H1 (cell line): ENCODE data around the gene NEURL1B. TPM values are rescaled to one million over a fixed set of nuclear protein-coding genes. Genes with fewer than 3 reads are reported as not detected.

Experiments
- CTCF ChIA-PET: fragments of 300-600 bp; sonication (Branson Sonifier 250); formaldehyde crosslinking; loops from one replicate; lab custom pipeline; 2021; ENCODE audit not compliant: partially characterized antibody; lab: Charles Lee
- POLR2A ChIA-PET: fragments of 300-600 bp; sonication (Branson Sonifier 250); formaldehyde crosslinking; loops from one replicate; lab custom pipeline; 2021; ENCODE audit warnings: inconsistent platforms; ENCODE audit not compliant: partially characterized antibody; lab: Charles Lee
- DNase-seq, 2 experiments: peaks; one replicate each; pipeline versions ENCODE4 v3.0.0 to v3.0.0-alpha.2; 2010 to 2022; ENCODE audit warnings: low spot score in 2 of 2, low read depth in 1 of 2, mixed read lengths in 1 of 2
- FAIRE-seq: peaks from 2 replicates; lab custom pipeline; 2011; peaks lifted over from hg19 to GRCh38; lab: Jason Lieb, UNC
- H2AFZ ChIP-seq: 2 replicates; pipeline ENCODE4 v1.8.1; 2012; ENCODE audit warnings: low read length, inconsistent platforms
- H2AK5ac ChIP-seq: 2 replicates; pipeline ENCODE4 v1.6.1; 2013; ENCODE audit warnings: low read depth, low read length
- H2BK120ac ChIP-seq: replicated peaks from 2 replicates; pipeline ENCODE3; 2013; ENCODE audit warnings: low read depth, low read length, inconsistent platforms
- H2BK12ac ChIP-seq: 2 replicates; pipeline ENCODE4 v1.6.1; 2013; ENCODE audit warnings: low read depth, low read length
- H2BK15ac ChIP-seq: 2 replicates; pipeline ENCODE4 v1.6.1; 2013; ENCODE audit warnings: low read length
- H2BK20ac ChIP-seq: 2 replicates; pipeline ENCODE4 v1.6.1; 2013; ENCODE audit warnings: low read length
- H2BK5ac ChIP-seq: 2 replicates; pipeline ENCODE4 v1.6.1; 2013; ENCODE audit warnings: low read depth, low read length
- H3K14ac ChIP-seq: 2 replicates; pipeline ENCODE4 v1.6.1; 2013; ENCODE audit warnings: inconsistent platforms; ENCODE audit not compliant: insufficient read length
- H3K18ac ChIP-seq: 2 replicates; pipeline ENCODE4 v1.6.1; 2013; ENCODE audit warnings: low read length; ENCODE audit errors: extremely low read depth
- H3K23ac ChIP-seq: 2 replicates; pipeline ENCODE4 v1.6.1; 2013; ENCODE audit warnings: inconsistent platforms; ENCODE audit not compliant: insufficient read length
- H3K23me2 ChIP-seq: 2 replicates; pipeline ENCODE4 v1.6.1; 2013; ENCODE audit warnings: low read depth, low read length
- H3K27ac ChIP-seq: 2 replicates; pipeline ENCODE4 v1.6.1; 2011; ENCODE audit warnings: low read depth, low read length, inconsistent platforms
- H3K27me3 ChIP-seq, 4 experiments: replicated peaks in 1 of 4; 1 replicate in 1 of 4; 2 replicates in 3 of 4; pipeline versions ENCODE4 v1.6.1 to v1.8.1; 2011 to 2013; ENCODE audit warnings: low read length in 3 of 4, mild to moderate bottlenecking in 3 of 4, inconsistent platforms in 2 of 4, mixed read lengths in 2 of 4, moderate library complexity in 1 of 4; ENCODE audit not compliant: control insufficient read depth in 3 of 4, insufficient read depth in 3 of 4; ENCODE audit errors: extremely low read depth in 1 of 4
- H3K36me3 ChIP-seq, 4 experiments: 2 replicates each; pipeline versions ENCODE4 v1.6.1 to v1.8.1; 2011 to 2013; ENCODE audit warnings: mild to moderate bottlenecking in 4 of 4, low read length in 3 of 4, moderate library complexity in 2 of 4, control low read depth in 1 of 4, inconsistent platforms in 1 of 4; ENCODE audit not compliant: insufficient read depth in 4 of 4, control insufficient read depth in 2 of 4
- H3K4ac ChIP-seq: replicated peaks from 2 replicates; pipeline ENCODE3; 2013; ENCODE audit warnings: low read length, low read depth, mixed read lengths, inconsistent platforms; ENCODE audit not compliant: insufficient read length
- H3K4me1 ChIP-seq, 4 experiments: replicated peaks in 1 of 4; 1 replicate in 1 of 4; 2 replicates in 3 of 4; pipeline versions ENCODE4 v1.6.1 to v1.8.1; 2011 to 2013; ENCODE audit warnings: low read length in 3 of 4, inconsistent platforms in 2 of 4, mixed read lengths in 1 of 4; ENCODE audit not compliant: insufficient read depth in 4 of 4, control insufficient read depth in 3 of 4
- H3K4me2 ChIP-seq, 2 experiments: 2 replicates each; pipeline versions ENCODE4 v1.6.1 to v1.8.1; 2011 to 2013; ENCODE audit warnings: low read depth in 2 of 2, low read length in 2 of 2, control low read depth in 1 of 2, inconsistent platforms in 1 of 2, mild to moderate bottlenecking in 1 of 2; ENCODE audit not compliant: insufficient read depth in 1 of 2
- H3K4me3 ChIP-seq, 4 experiments: fragments of 200-600, 300-600 bp in 1 of 4; sonication (generic), shearing (Covaris generic), sonication (Bioruptor Twin) in 1 of 4; 2 replicates each; pipeline versions ENCODE4 v1.5.1 to v1.8.1; 2011 to 2016; ENCODE audit warnings: low read length in 4 of 4, low read depth in 3 of 4, control low read depth in 2 of 4, inconsistent platforms in 2 of 4, mild to moderate bottlenecking in 2 of 4, mixed read lengths in 1 of 4, moderate library complexity in 1 of 4; ENCODE audit not compliant: insufficient read depth in 2 of 4; ENCODE audit errors: extremely low read depth in 1 of 4
- H3K56ac ChIP-seq: replicated peaks from 2 replicates; pipeline ENCODE3; 2013; ENCODE audit warnings: low read depth, mild to moderate bottlenecking, mixed read lengths, low read length, inconsistent platforms; ENCODE audit not compliant: insufficient read length
- H3K79me1 ChIP-seq: 2 replicates; pipeline ENCODE4 v1.6.1; 2013; ENCODE audit warnings: low read depth, low read length, control low read depth
- H3K79me2 ChIP-seq, 2 experiments: 2 replicates each; pipeline versions ENCODE4 v1.6.1 to v1.8.1; 2012 to 2013; ENCODE audit warnings: low read length in 2 of 2, mild to moderate bottlenecking in 2 of 2, inconsistent platforms in 1 of 2; ENCODE audit not compliant: insufficient read depth in 2 of 2, control insufficient read depth in 1 of 2
- H3K9ac ChIP-seq, 4 experiments: replicated peaks in 1 of 4; 1 replicate in 1 of 4; 2 replicates in 3 of 4; pipeline versions ENCODE4 v1.6.1 to v1.8.1; 2011 to 2013; ENCODE audit warnings: low read depth in 3 of 4, low read length in 3 of 4, control low read depth in 2 of 4, mild to moderate bottlenecking in 2 of 4, moderate library complexity in 2 of 4, inconsistent platforms in 1 of 4; ENCODE audit errors: extremely low read depth in 1 of 4
- H3K9me3 ChIP-seq, 2 experiments: 2 replicates each; pipeline versions ENCODE4 v1.6.1 to v1.8.1; 2012 to 2013; ENCODE audit warnings: mild to moderate bottlenecking in 2 of 2, moderate library complexity in 2 of 2, control low read depth in 1 of 2, inconsistent platforms in 1 of 2, low read depth in 1 of 2, low read length in 1 of 2, mixed read lengths in 1 of 2; ENCODE audit not compliant: insufficient read depth in 2 of 2
- H4K20me1 ChIP-seq, 2 experiments: replicated peaks in 1 of 2; 2 replicates each; pipeline versions ENCODE3 to v1.8.1; 2011 to 2013; ENCODE audit warnings: inconsistent platforms in 2 of 2, low read length in 2 of 2, mild to moderate bottlenecking in 1 of 2; ENCODE audit not compliant: insufficient read depth in 2 of 2, control insufficient read depth in 1 of 2
- H4K5ac ChIP-seq: 2 replicates; pipeline ENCODE4 v1.6.1; 2013; ENCODE audit warnings: low read length, low read depth, mixed read lengths, inconsistent platforms; ENCODE audit not compliant: insufficient read length
- H4K8ac ChIP-seq: 2 replicates; pipeline ENCODE4 v1.8.0; 2013; ENCODE audit warnings: mild to moderate bottlenecking, moderate library complexity, low read length, inconsistent platforms; ENCODE audit not compliant: insufficient read depth; ENCODE audit errors: extremely low read depth
- H4K91ac ChIP-seq: replicated peaks from 2 replicates; pipeline ENCODE3; 2013; ENCODE audit warnings: low read length, mixed read lengths, inconsistent platforms; ENCODE audit not compliant: insufficient read length
- HDAC6 ChIP-seq: IDR thresholded peaks from one replicate; pipeline ENCODE4 v1.7.1; 2012; ENCODE audit warnings: low read depth, mild to moderate bottlenecking, inconsistent platforms, low read length, moderate library complexity
- KDM4A ChIP-seq: IDR thresholded peaks from one replicate; pipeline ENCODE4 v1.7.1; 2012; ENCODE audit warnings: low read depth, mild to moderate bottlenecking, moderate library complexity, low read length, inconsistent platforms; ENCODE audit not compliant: severe bottlenecking
- SUZ12 ChIP-seq: fragments of 200-600 bp; sonication (generic); IDR thresholded peaks from 2 replicates; pipeline ENCODE4 v1.6.1; 2012; ENCODE audit warnings: mild to moderate bottlenecking, inconsistent platforms, low read length, moderate library complexity, mixed read lengths
- WGBS, 2 experiments: shearing (Covaris generic) in 1 of 2; methylation state at CpG; one replicate each; pipeline versions ENCODE4 v1.1.6 to v1.1.7; 2013 to 2015; ENCODE audit warnings: low lambda C conversion rate in 2 of 2, mixed read lengths in 2 of 2, inconsistent platforms in 1 of 2, low coverage in 1 of 2, missing lambda C conversion rate in 1 of 2; ENCODE audit not compliant: insufficient replicate concordance in 2 of 2, insufficient coverage in 1 of 2, insufficient read length in 1 of 2; ENCODE audit errors: extremely low coverage in 1 of 2, missing lambda C conversion rate in 1 of 2; 5-methylcytosine and 5-hydroxymethylcytosine counted together
- polyA plus RNA-seq, 7 experiments: library from polyadenylated mRNA; depleted of rRNA in 3 of 7; stranded (reverse) in 5 of 7; unstranded in 2 of 7; fragments of >200 nt in 5 of 7; fragments of 200-250 nt in 2 of 7; gene quantifications; 1 replicate in 5 of 7; 2 replicates in 1 of 7; 4 replicates in 1 of 7; pipeline versions ENCODE4 v1.2.1 to v1.2.3, GENCODE V29; 2011 to 2013; ENCODE audit warnings: missing spikeins in 2 of 7, mixed read lengths in 2 of 7
- total RNA-seq: library from RNA; stranded (reverse); fragmentation: NEBNext Ultra II Directional; extraction: Animal tissue kit (Norgen Biotek cat#: 25700); gene quantifications from 2 replicates; pipeline ENCODE4 v1.2.1, GENCODE V29; 2021

NEURL1B gene
- total and polyA plus RNA-seq, 2 of the 8 experiments (the other 6 are each of a cell fraction or from before 2014, with no cell fraction given): 3.3 to 6.1 TPM

DNA sequence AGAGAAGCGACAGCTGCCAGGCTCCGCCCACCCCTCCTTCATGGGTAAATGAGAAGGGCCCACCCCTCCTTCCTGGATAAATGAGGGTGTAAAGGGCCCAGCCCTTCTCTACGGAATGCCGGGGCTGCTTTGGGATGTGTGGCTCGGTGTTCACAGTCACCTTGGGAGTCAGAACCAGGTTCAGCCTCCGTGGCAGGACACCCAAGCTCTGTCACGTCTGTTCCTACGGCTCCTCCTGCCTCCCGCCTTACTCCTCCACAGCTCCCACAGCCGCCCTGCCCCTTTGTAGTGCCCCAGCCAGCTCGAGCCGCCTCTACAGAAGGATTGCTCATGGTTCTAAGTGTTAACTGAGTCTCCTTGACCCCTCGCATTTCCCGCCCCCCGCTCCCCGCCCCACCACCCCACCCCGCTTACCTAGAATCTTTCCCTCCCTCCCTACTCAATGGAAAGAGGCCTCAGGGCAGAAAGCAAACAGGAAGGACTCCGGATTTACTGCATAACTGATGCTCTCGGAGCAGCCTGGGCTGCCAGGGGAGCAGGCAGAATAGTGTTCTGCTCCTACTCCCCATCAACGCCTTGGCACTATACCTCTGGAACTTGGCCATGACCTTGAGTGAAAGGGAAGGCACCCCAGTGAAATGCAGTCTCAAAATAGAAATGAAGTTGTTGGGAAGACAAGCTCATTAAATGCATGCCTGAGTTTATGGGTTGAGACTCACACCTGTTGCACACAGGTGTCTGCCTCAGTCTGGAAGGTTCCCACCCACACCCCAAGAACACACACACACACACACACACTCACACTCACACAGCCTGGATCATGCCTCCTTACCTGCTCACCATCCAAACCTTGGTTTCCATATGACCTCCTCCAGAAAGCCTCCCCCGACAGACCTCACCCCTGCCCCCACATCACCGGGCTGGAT, 59.6 kb downstream of the NEURL1B start:
- Histone ChIP-seq H3K36me3 (no peaks in the 10 kb centered on the region), H3K27me3 (peaks cover 0 to 8% (median 1%) of the 10 kb centered on the region in 4 experiments; a peak in 4 of 7 replicates), H3K14ac (no peak overlapping the region), H3K18ac (peak overlapping the region; percentile 24), H4K20me1 (no peaks in the 10 kb centered on the region), H2BK15ac (peak overlapping the region; percentile 99), H3K4ac (no peak overlapping the region), H3K56ac (no peak overlapping the region), H4K8ac (no peak overlapping the region), H2BK120ac (no peak overlapping the region), H4K5ac (no peak overlapping the region), H3K4me3 (peak overlapping the region; percentile 25 to 56 (median 38); a peak in 6 of 8 replicates), H2AFZ (peak overlapping the region; percentile 99), H3K23me2 (peaks cover 4% of the 10 kb centered on the region; the same call in 1 of the 2 replicates), H3K4me2 (peak overlapping the region; percentile 72 to 85), H3K4me1 (peaks cover 4 to 19% (median 8%) of the 10 kb centered on the region in 4 experiments), H2BK12ac (peak overlapping the region; percentile 77; the same call in 1 of the 2 replicates), H3K23ac (no peak overlapping the region), H3K27ac (no peak overlapping the region), H3K79me1 (no peaks in the 10 kb centered on the region), H2BK20ac (peak overlapping the region; percentile 95; the same call in 1 of the 2 replicates), H4K91ac (no peak overlapping the region), H2AK5ac (no peak overlapping the region), H2BK5ac (peak overlapping the region; percentile 52; the same call in 1 of the 2 replicates), H3K79me2 (no peaks in the 10 kb centered on the region), H3K9me3 (no peaks in the 10 kb centered on the region), H3K9ac (no peak overlapping the region; a peak in 2 of 7 replicates)
- DNase-seq (peak in 1 of 2 experiments; percentile 76), FAIRE-seq (peak; percentile 7)
- WGBS, 2 experiments: 22% methylated on average over 12 of the region's 22 CpGs; no CpG with 5 or more reads in 1 of the 2 experiments
- no peak for TF ChIP-seq HDAC6
- TF ChIP-seq KDM4A: peak; percentile 57
- peak; percentile 31; the same call in 1 of the 2 replicates for TF ChIP-seq SUZ12
- CTCF ChIA-PET: interaction anchor here (0.5 to 11.9 kb wide), 20 partner anchors 9 to 780 kb away, joined by 3 to 176 read pairs (median 4); no protein-coding TSS in a partner anchor
- POLR2A ChIA-PET: interaction anchor here (0.7 to 1.2 kb wide), 4 partner anchors 17 to 258 kb away, joined by 3 to 4 read pairs (median 4); partner anchors contain the start of gene RPL26L1
